Measurements from ENCODE around the gene PEA15.

Gene PEA15

GRCh38 chr1:160239582-160240299, 34.6 kb downstream of the PEA15 start:
- DNase-seq (ENCODE audit: low spot score): no peak

DNA sequence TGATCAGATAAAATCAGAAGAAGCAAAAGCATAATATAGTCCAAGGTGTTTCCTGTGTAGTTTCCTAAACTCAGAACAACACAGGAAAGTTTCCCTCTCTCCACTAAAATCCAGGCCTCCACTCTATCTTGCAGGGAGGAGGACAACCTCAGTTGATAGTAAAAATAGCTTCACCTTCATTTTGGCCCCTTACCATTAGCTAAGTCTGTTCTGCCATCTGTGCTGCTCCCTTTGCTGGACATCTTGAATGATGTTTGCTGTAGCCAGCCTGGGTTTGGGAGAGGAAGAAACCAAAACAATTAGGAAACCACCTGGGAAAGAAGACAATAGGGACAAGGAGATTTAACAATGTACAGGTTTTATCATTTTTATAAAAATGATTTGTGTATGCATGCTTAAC, 38.6 kb downstream of the PEA15 start:
- no peak for DNase-seq (ENCODE audit: low spot score)

GRCh38 chr1:160244209-160244608, 39.0 kb downstream of the PEA15 start:
- DNase-seq (ENCODE audit: low spot score): no peak

DNA sequence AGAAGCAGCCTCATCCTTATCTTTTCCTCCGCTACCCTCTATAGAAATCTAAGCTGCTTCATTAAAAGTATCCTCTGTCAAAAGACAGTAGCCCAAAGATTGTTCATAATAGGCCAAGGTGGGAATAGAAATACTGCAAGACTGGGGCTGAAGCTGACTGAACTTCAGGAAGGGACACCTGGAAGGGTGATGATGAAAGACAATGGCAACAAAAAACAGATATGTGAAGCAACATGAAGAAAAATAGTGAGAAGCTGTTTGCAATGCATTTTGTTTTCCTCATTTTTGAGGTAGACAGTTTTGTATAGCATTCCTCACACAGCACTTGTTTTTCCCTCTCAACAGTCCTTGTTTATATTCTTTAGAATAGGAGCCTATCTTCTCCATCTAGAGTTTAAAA, 40.2 kb downstream of the PEA15 start:
- DNase-seq (ENCODE audit: low spot score): no peak

GRCh38 chr1:160247053-160247452, 41.9 kb downstream of the PEA15 start:
- DNase-seq (ENCODE audit: low spot score): no peak

DNA sequence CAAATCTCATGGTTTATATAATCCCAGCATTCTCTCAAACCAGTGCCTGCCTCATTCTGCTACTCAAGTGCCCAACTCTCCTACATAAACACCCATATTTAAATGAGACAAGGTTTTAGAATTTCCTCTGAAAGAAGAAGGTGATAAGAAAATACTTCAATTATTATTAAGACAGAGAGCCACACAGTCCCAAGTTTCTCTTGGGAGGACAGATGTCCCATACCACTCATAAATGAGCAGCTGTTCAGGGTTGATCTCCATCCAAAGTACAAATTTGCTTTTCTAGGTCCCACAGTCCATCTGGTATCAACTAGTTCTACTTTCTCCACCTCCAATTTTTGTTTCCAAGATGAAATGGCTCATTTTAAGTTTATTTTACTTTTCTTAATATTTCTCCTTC, 45.8 kb downstream of the PEA15 start:
- DNase-seq (ENCODE audit: low spot score): no peak

DNA sequence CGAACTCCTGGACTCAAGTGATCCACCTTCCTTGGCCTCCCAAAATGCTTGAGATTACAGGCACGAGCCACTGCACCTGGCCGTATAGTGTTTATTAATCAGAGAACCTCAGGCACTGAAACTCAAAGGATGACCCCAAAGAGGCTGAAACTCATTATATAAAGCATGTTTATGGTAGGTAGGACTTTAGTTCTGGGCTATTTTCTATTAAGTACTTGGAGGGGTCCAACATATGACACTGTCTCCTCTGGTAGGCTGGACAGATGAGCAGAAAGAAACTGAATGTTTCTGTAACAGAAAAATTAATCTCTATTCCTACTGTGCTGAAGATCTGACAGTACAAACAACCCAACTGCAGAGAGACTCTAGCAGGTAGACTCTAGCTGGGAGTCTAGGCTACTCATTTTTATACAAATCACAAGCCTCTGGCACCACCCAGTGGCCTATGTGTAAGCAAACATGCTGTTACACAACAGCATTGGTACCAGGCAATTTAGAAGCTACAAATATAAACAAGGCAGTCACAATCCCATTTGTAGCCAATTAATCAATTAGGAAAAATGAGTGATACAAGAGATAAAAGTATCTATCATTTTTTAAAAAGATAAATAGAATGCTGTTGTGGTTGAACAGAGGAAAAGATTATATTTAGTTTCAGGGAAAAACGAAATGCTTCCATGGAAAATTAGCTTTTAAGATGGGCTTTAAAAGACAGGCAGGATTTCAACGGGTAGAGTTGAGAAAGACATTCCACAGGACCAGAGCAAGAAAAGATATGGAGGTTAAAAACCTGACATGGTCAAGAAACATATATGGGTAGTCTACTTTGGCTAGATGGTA, 46.7 kb downstream of the PEA15 start:
- peak; percentile 55 for DNase-seq (ENCODE audit: low spot score)

DNA sequence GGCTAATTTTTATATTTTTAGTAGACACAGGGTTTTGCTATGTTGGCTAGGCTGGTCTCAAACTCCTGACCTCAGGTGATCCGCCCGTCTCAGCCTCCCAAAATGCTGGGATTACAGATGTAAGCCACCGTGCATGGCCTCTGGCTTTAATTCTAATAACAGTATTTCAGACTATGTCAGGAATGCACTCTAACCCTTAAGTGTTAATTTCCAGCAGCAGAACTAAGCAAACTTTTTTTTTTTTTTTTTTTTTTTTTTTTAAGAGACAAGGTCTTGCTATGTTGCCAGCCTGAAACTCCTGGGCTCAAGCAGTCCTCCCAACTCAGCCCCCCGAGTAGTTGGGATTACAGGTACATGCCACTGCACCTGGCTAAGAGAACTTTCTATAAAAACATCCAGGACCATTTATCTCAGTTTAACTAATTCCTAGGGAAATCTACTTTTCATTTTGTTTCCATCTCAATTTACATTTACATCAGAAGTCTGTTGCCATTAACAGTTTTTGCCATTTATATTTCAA, 50.7 kb downstream of the PEA15 start:
- DNase-seq (ENCODE audit: low spot score): no peak

- DNase-seq (ENCODE audit: low spot score): peak; percentile 27
These were observed 51.3 kb downstream of the PEA15 start for GRCh38 chr1:160256396-160257046.

GRCh38 chr1:160257411-160258015, 52.3 kb downstream of the PEA15 start:
- no peak for DNase-seq (ENCODE audit: low spot score)

DNA sequence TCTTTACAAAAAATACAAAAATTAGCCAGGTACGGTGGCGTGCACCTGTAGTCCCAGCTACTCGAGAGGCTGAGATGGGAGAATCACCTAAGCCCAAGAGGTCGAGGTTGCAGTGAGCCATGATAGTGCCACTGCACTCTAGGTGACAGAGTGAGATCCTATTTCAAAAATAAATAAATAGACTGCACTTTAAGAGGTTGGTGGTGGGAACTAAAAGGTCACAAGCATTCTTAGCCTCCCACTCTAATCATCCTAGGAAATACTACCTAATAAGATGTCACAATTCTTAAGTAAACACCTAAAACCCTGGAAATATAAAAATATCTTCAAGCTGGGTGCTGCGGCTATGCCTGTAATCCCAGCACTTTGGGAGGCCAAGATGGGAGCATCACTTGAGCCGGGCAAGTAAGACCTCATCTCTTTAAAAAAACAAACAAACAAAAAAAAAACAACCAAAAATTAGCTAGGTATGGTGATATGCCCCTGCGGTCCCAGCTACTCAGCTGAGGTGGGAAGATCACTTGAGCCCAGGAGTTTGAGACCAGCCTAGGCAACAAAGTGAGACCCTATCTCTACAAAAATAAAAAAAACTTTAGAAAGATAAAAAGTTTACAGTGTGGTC, 53.1 kb downstream of the PEA15 start:
- DNase-seq (ENCODE audit: low spot score): no peak

GRCh38 chr1:160260406-160261382, 55.5 kb downstream of the PEA15 start:
- no peak for DNase-seq (ENCODE audit: low spot score)

DNA sequence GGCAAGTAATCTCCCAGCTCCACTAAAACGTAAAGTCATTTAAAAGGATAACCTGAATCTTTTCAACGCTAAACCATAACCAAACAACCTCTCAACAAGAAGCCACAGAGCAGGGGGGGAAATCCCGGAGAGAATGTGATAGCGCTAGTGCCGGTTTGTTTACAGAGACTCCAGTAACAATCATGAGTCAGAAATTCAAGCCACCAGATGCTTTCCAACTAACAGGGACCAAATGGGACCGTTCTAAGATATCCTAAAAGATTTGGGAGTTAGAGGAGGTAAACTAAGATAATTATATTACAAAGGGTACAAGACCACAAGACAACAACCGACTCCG, 56.3 kb downstream of the PEA15 start:
- peak; percentile 80 for DNase-seq (ENCODE audit: low spot score)

DNA sequence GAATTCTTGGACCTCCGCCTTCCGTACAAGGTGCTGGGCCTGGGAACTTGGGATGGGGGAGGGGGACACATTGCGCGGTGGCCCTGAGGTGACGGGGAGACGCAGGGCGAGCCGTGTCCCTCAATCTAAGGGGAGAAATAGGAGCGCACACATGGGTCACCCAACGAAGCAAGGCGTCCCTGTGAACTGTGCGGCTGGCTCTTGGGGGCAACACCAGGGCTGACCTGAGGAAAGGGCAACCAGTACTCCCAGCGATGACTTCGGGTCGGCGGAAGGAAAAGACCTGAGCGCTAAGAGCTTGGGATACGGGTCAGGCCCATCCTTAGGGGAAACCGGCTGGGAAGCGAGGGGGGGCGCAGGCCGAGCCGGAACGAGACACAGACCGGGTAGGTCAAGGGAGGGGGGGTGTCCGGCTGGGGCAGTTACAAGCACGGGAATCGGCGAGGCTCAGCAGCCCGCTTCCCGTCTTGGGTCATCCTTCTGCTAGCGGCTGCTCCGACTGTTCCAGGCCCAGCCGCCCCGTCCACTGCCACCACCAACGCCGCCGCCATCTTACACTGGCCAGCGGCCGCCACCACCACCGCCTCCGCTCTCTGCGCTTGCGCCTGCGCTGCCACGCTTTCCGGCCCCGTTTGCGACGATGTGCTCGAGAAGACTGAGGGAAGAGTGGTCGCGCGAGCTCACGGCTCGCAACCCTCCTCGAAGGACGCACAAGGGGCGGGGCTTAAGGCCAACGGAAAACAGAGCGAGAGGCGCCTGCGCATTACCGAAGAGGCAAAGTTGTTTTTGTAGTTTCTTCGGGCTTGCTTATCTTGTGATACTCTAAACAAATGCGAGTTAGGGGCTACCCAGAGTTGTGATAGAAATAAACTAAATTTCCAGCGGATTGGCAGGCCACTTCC, 57.0 kb downstream of the PEA15 start, which contains the start of gene DCAF8:
Gene DCAF8, minus strand, starts transcription at position 657 of the 902 bp plus-strand sequence. CDS start 18,541 bp downstream, outside the sequence.
- DNase-seq (ENCODE audit: low spot score): peak; percentile 99

DNA sequence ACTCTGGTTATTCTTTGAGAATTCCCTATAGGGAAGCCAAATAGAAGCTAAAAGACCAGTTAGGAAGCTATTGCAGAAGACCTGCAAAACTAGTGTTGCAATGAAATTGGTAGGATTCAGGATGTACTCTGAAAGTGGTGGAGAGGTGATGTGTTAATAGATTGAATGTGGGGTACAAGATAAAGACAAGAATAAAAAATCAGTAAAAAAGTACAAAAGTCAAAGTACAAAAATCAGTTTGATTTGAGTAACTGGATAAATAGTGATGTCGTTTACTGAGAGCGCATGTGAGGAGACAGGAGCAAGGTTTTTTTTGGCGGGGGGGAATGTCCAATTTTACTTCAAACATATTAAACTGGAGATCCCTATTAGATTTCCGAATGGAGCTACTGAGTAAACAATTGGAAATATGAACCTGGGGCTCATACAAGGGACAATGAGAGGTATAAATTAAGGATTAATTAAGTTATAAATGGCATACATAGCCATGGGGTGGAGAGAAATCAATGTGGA, 59.7 kb downstream of the PEA15 start:
- no peak for DNase-seq (ENCODE audit: low spot score)

Measured in activated CD4-positive, alpha-beta T cell treated with anti-CD3 and anti-CD28 coated beads, Interleukin-2, Interleukin-4, amounts not matched to agents 100 ng/mL and 50 ng/mL, durations not matched to agents 16 hours and 8 hours (primary cell).